ENCODE measurements around the gene NEUROG1. TPM values are rescaled to one million over a fixed set of nuclear protein-coding genes. Genes with fewer than 3 reads are reported as not detected.

The NEUROG1 gene
- total and polyA plus RNA-seq, 7 donors, result not detected

DNA sequence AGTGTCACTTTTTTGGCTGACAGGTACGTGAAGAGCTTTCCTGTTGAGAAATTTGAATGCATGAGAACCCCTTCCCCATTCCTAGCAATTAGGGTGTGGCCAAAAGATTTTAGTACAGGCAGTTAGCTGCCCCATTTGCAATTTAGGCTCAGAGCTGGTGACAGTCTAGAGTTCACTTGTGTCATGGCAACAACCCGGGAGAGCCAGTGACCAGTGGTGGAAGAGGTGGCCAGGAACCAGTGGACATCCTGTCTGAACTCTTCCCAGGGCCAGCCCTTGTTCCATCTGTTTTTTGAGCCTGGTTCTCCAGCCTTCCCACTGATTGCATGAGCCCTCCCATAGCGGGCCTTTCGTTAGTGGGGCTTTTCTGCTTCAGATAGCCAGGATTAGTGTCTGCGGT, 2.5 kb upstream of the NEUROG1 start:
- Histone ChIP-seq H3K27ac (no peak overlapping the region), H3K9me3 (no peaks in the 10 kb centered on the region), H3K4me3 (no peak overlapping the region), H3K36me3 (ENCODE audit: insufficient read depth in 1 of 2, low read depth in 1 of 2) (no peaks in the 10 kb centered on the region), H3K27me3 (ENCODE audit: insufficient read depth in 3 of 3, low read length in 2 of 3) (peaks cover 2 to 98% (median 32%) of the 10 kb centered on the region in 3 donors), H3K4me1 (peaks cover 10% of the 10 kb centered on the region)
- TF ChIP-seq, protein P1, sequence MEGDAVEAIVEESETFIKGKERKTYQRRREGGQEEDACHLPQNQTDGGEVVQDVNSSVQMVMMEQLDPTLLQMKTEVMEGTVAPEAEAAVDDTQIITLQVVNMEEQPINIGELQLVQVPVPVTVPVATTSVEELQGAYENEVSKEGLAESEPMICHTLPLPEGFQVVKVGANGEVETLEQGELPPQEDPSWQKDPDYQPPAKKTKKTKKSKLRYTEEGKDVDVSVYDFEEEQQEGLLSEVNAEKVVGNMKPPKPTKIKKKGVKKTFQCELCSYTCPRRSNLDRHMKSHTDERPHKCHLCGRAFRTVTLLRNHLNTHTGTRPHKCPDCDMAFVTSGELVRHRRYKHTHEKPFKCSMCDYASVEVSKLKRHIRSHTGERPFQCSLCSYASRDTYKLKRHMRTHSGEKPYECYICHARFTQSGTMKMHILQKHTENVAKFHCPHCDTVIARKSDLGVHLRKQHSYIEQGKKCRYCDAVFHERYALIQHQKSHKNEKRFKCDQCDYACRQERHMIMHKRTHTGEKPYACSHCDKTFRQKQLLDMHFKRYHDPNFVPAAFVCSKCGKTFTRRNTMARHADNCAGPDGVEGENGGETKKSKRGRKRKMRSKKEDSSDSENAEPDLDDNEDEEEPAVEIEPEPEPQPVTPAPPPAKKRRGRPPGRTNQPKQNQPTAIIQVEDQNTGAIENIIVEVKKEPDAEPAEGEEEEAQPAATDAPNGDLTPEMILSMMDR (IDR thresholded peaks at IDR 0.05), result no peak
- 90 to 93% (median 93%) methylated on average over 5 of the region's 5 CpGs for WGBS, 3 donors
- no peak for DNase-seq
- intact Hi-C loops (cut with DNase I), result no loop called here
- ATAC-seq, result no peak

DNA sequence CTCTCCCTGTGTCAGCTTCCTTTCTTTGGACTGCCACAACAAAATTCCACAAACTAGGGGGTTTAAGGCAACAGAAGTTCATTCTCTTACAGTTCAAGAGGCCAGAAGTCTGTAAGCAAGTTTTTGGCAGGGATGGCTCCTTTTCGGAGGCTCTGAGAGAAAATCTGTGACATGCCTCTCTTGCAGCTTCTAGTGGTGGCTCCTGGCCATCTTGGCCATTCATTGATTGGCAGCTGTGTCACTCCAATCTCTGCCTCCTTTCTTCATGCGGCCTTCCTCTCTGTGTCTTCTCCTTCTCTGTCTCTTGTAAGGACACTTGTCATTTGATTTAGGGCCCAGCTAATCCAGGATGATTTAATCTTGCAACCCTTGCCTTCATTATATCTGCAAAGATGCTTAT, 2.0 kb upstream of the NEUROG1 start:
- DNase-seq (no peak), ATAC-seq (no peak)
- Histone ChIP-seq H3K36me3 (ENCODE audit: insufficient read depth in 1 of 2, low read depth in 1 of 2) (no peaks in the 10 kb centered on the region), H3K4me3 (no peak overlapping the region), H3K4me1 (peaks cover 9% of the 10 kb centered on the region), H3K9me3 (no peaks in the 10 kb centered on the region), H3K27me3 (ENCODE audit: insufficient read depth in 3 of 3, low read length in 2 of 3) (peaks cover 6 to 98% (median 31%) of the 10 kb centered on the region in 3 donors), H3K27ac (no peak overlapping the region)
- intact Hi-C loops (cut with DNase I), result no loop called here
- WGBS, 3 donors, result 68 to 89% (median 86%) methylated on average over 2 of the region's 2 CpGs
- TF ChIP-seq, protein P1 (IDR thresholded peaks at IDR 0.05), result no peak

DNA sequence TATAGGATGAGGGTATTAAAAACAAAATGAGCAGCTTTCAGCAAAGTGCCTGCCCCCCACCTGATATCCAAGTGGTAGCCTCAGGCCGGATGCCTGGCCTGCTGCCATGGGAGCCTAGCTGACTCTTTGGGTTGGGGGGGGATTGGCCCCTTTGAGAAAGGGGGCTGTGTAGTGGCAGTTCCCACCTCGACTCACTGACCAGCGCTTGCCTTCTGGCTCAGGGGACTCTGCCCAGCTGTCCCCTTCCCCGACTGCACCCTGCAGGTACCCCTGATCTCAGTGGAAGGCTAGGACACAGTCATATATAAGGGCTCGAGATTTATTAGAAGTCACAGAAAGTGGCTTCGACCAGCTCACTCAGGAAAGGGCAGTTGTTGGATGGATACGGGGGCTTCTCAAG, 1.5 kb upstream of the NEUROG1 start:
- no peaks in the 10 kb centered on the region for H3K9me3 ChIP-seq
- intact Hi-C loops (cut with DNase I), result no loop called here
- peaks cover 9% of the 10 kb centered on the region for H3K4me1 ChIP-seq
- peaks cover 6 to 94% (median 29%) of the 10 kb centered on the region in 3 donors for H3K27me3 ChIP-seq (ENCODE audit: insufficient read depth in 3 of 3, low read length in 2 of 3)
- ATAC-seq (no peak), DNase-seq (no peak)
- WGBS, 3 donors, result 42 to 52% (median 51%) methylated on average over 7 of the region's 7 CpGs
- no peaks in the 10 kb centered on the region for H3K36me3 ChIP-seq (ENCODE audit: insufficient read depth in 1 of 2, low read depth in 1 of 2)
- H3K4me3 ChIP-seq, result no peak overlapping the region
- TF ChIP-seq, protein P1 (IDR thresholded peaks at IDR 0.05), result no peak
- no peak overlapping the region for H3K27ac ChIP-seq

DNA sequence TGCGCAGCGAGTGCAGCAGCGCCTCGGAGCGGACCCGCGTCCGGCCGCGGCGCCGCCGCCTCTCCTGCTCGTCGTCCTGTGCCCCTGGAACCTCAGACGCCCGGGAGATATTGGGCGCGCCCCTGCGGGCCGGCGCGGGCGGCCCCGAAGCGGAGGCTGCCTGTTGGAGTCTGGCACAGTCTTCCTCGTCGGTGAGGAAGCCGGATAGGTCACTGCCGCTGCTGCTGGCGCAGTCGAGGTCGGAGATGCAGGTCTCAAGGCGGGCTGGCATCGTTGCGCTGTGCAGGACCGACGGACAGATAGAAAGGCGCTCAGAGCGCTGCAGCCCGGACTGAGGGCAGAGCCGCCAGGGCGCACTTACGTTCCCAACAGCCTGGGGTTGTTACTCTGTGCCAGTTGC, 344 bp downstream of the NEUROG1 start:
- Histone ChIP-seq H3K27me3 (ENCODE audit: insufficient read depth in 3 of 3, low read length in 2 of 3) (peaks cover 6 to 87% (median 30%) of the 10 kb centered on the region in 3 donors), H3K4me1 (peaks cover 9% of the 10 kb centered on the region), H3K9me3 (no peaks in the 10 kb centered on the region), H3K36me3 (ENCODE audit: insufficient read depth in 1 of 2, low read depth in 1 of 2) (no peaks in the 10 kb centered on the region), H3K4me3 (peak overlapping the region; percentile 54), H3K27ac (no peak overlapping the region)
- ATAC-seq (no peak), DNase-seq (no peak)
- intact Hi-C loops (cut with DNase I), result no loop called here
- 1 to 2% (median 1%) methylated on average over 40 to 44 of the region's 44 CpGs for WGBS, 3 donors
- TF ChIP-seq, protein P1 (IDR thresholded peaks at IDR 0.05), result no peak

Measured in psoas muscle (tissue), 8 donors.